Activated T-cell treated with anti-CD3 and anti-CD28 coated beads, Interleukin-2, amount 50 U/mL, for 24 hours (primary cell): Measurements from ENCODE around the gene MUC2.

Experiments
- DNase-seq: peaks from one replicate; pipeline ENCODE4 v3.0.0-alpha.2; 2020
- H3K27ac Mint-ChIP-seq: 2 replicates; pipeline ENCODE4 v1.8.0; 2020; ENCODE audit warnings: mild to moderate bottlenecking, mixed read lengths
- H3K27me3 Mint-ChIP-seq: 2 replicates; pipeline ENCODE4 v1.8.0; 2020; ENCODE audit warnings: mixed read lengths
- H3K36me3 Mint-ChIP-seq: 2 replicates; pipeline ENCODE4 v1.8.0; 2020; ENCODE audit warnings: low read depth, mixed read lengths
- H3K4me1 Mint-ChIP-seq: 2 replicates; pipeline ENCODE4 v1.8.0; 2020; ENCODE audit warnings: low read depth, mixed read lengths
- H3K4me3 Mint-ChIP-seq: 2 replicates; pipeline ENCODE4 v1.8.0; 2020; ENCODE audit warnings: mild to moderate bottlenecking, moderate library complexity, mixed read lengths
- H3K9me3 Mint-ChIP-seq: 2 replicates; pipeline ENCODE4 v1.8.0; 2020; ENCODE audit warnings: mixed read lengths

MUC2 gene

GRCh38 chr11:1082728-1083620 lies 8.3 kb downstream of the MUC2 start:
- no peaks in the 10 kb centered on the region for H3K27me3 Mint-ChIP-seq
- no peaks in the 10 kb centered on the region for H3K4me1 Mint-ChIP-seq
- no peaks in the 10 kb centered on the region for H3K36me3 Mint-ChIP-seq
- no peak overlapping the region for H3K27ac Mint-ChIP-seq
- H3K4me3 Mint-ChIP-seq, result no peak overlapping the region
- no peak for DNase-seq
- no peaks in the 10 kb centered on the region for H3K9me3 Mint-ChIP-seq

- Mint-ChIP-seq H3K4me3 (no peak overlapping the region), H3K4me1 (no peaks in the 10 kb centered on the region), H3K9me3 (no peaks in the 10 kb centered on the region), H3K27me3 (no peaks in the 10 kb centered on the region), H3K27ac (no peak overlapping the region), H3K36me3 (no peaks in the 10 kb centered on the region)
- DNase-seq, result no peak
These were observed 9.2 kb downstream of the MUC2 start for GRCh38 chr11:1083621-1084551.

- Mint-ChIP-seq H3K9me3 (no peaks in the 10 kb centered on the region), H3K4me3 (no peak overlapping the region), H3K36me3 (no peaks in the 10 kb centered on the region), H3K27ac (no peak overlapping the region), H3K4me1 (no peaks in the 10 kb centered on the region), H3K27me3 (no peaks in the 10 kb centered on the region)
- no peak for DNase-seq
These were observed 10.1 kb downstream of the MUC2 start for GRCh38 chr11:1084561-1085439.

GRCh38 chr11:1085440-1086170 lies 10.9 kb downstream of the MUC2 start:
- H3K27ac Mint-ChIP-seq, result no peak overlapping the region
- no peaks in the 10 kb centered on the region for H3K27me3 Mint-ChIP-seq
- H3K4me1 Mint-ChIP-seq, result no peaks in the 10 kb centered on the region
- no peak overlapping the region for H3K4me3 Mint-ChIP-seq
- no peaks in the 10 kb centered on the region for H3K9me3 Mint-ChIP-seq
- H3K36me3 Mint-ChIP-seq, result no peaks in the 10 kb centered on the region
- DNase-seq, result no peak

GRCh38 chr11:1086171-1087102 lies 11.8 kb downstream of the MUC2 start:
- no peak overlapping the region for H3K27ac Mint-ChIP-seq
- H3K9me3 Mint-ChIP-seq, result peaks cover 6% of the 10 kb centered on the region
- H3K36me3 Mint-ChIP-seq, result no peaks in the 10 kb centered on the region
- H3K27me3 Mint-ChIP-seq, result no peaks in the 10 kb centered on the region
- no peaks in the 10 kb centered on the region for H3K4me1 Mint-ChIP-seq
- H3K4me3 Mint-ChIP-seq, result no peak overlapping the region
- no peak for DNase-seq

GRCh38 chr11:1087279-1087960 lies 12.7 kb downstream of the MUC2 start:
- H3K36me3 Mint-ChIP-seq, result no peaks in the 10 kb centered on the region
- H3K4me3 Mint-ChIP-seq, result no peak overlapping the region

GRCh38 chr11:1087961-1088926 lies 13.6 kb downstream of the MUC2 start:
- Mint-ChIP-seq H3K27me3 (no peaks in the 10 kb centered on the region), H3K9me3 (peaks cover 8% of the 10 kb centered on the region), H3K36me3 (no peaks in the 10 kb centered on the region), H3K27ac (no peak overlapping the region), H3K4me1 (no peaks in the 10 kb centered on the region), H3K4me3 (no peak overlapping the region)
- DNase-seq, result no peak

More at GRCh38 chr11:1087279-1087960, 12.7 kb downstream of the MUC2 start:
- H3K27me3 Mint-ChIP-seq, result no peaks in the 10 kb centered on the region
- no peak overlapping the region for H3K27ac Mint-ChIP-seq
- no peaks in the 10 kb centered on the region for H3K4me1 Mint-ChIP-seq
- no peak for DNase-seq
- peaks cover 8% of the 10 kb centered on the region for H3K9me3 Mint-ChIP-seq

- no peak overlapping the region for H3K27ac Mint-ChIP-seq
- no peak overlapping the region for H3K4me3 Mint-ChIP-seq
- H3K27me3 Mint-ChIP-seq, result no peaks in the 10 kb centered on the region
- no peaks in the 10 kb centered on the region for H3K36me3 Mint-ChIP-seq
- H3K9me3 Mint-ChIP-seq, result peaks cover 8% of the 10 kb centered on the region
- DNase-seq, result no peak
- no peaks in the 10 kb centered on the region for H3K4me1 Mint-ChIP-seq
These were observed 14.5 kb downstream of the MUC2 start for GRCh38 chr11:1088927-1089737.

GRCh38 chr11:1089738-1090599 lies 15.3 kb downstream of the MUC2 start:
- H3K27ac Mint-ChIP-seq, result no peak overlapping the region
- H3K9me3 Mint-ChIP-seq, result peaks cover 8% of the 10 kb centered on the region
- no peak for DNase-seq
- no peaks in the 10 kb centered on the region for H3K36me3 Mint-ChIP-seq
- no peak overlapping the region for H3K4me3 Mint-ChIP-seq
- no peaks in the 10 kb centered on the region for H3K4me1 Mint-ChIP-seq
- no peaks in the 10 kb centered on the region for H3K27me3 Mint-ChIP-seq

- DNase-seq, result no peak
- no peaks in the 10 kb centered on the region for H3K27me3 Mint-ChIP-seq
- no peaks in the 10 kb centered on the region for H3K36me3 Mint-ChIP-seq
- no peak overlapping the region for H3K27ac Mint-ChIP-seq
- H3K4me3 Mint-ChIP-seq, result no peak overlapping the region
- H3K4me1 Mint-ChIP-seq, result no peaks in the 10 kb centered on the region
- peaks cover 8% of the 10 kb centered on the region for H3K9me3 Mint-ChIP-seq
These were observed 16.1 kb downstream of the MUC2 start for GRCh38 chr11:1090600-1091331.
